Measurements from ENCODE around the gene DZIP1L. TPM values are rescaled to one million over a fixed set of nuclear protein-coding genes. Genes with fewer than 3 reads are reported as not detected.

Gene DZIP1L
- total RNA-seq, 2 donors from 2014 or later, result 32.0 to 32.5 TPM

- no peaks in the 10 kb centered on the region for H3K27me3 ChIP-seq (ENCODE audit: control insufficient read depth, insufficient read depth, low read length, poor library complexity, severe bottlenecking)
- H3K4me1 ChIP-seq (ENCODE audit: control insufficient read depth, insufficient read depth, low read length), result no peaks in the 10 kb centered on the region
- H3K9me3 ChIP-seq (ENCODE audit: control insufficient read depth, low read length), result no peaks in the 10 kb centered on the region
- H3K27me3 Mint-ChIP-seq (ENCODE audit: insufficient read depth), result no peaks in the 10 kb centered on the region
- 94 to 100% methylated on average over 1 of the region's 1 CpG for WGBS, 2 experiments (ENCODE audit: insufficient coverage in 1 of 2, insufficient read length in 1 of 2)
- H3K9ac ChIP-seq (ENCODE audit: extremely low read depth, low read length, poor library complexity, severe bottlenecking), result no peak overlapping the region
- no peaks in the 10 kb centered on the region for H3K9me3 Mint-ChIP-seq
- H3K36me3 ChIP-seq (ENCODE audit: control insufficient read depth, insufficient read depth, low read length), result peaks cover 84% of the 10 kb centered on the region
- no peak overlapping the region for H3K4me3 Mint-ChIP-seq
- no peaks in the 10 kb centered on the region for H3K4me1 Mint-ChIP-seq
- H3K36me3 Mint-ChIP-seq (ENCODE audit: low read depth), result peaks cover 45% of the 10 kb centered on the region
- DNase-seq, result no peak
- no peak overlapping the region for H3K27ac ChIP-seq (ENCODE audit: low read depth, low read length)
- H3K27ac Mint-ChIP-seq, result no peak overlapping the region
- TF ChIP-seq CTCF (conservative IDR thresholded peaks at IDR 0.05), result no peak
- H3K4me3 ChIP-seq (ENCODE audit: low read length), result no peak overlapping the region
These were observed 52.8 kb downstream of the DZIP1L start for GRCh38 chr3:138062626-138063025.

- 96 to 100% methylated on average over 1 to 2 of the region's 2 CpGs for WGBS, 2 experiments (ENCODE audit: insufficient coverage in 1 of 2, insufficient read length in 1 of 2)
- DNase-seq, result no peak
- peaks cover 82% of the 10 kb centered on the region for H3K36me3 ChIP-seq (ENCODE audit: control insufficient read depth, insufficient read depth, low read length)
- TF ChIP-seq CTCF (conservative IDR thresholded peaks at IDR 0.05), result no peak
- no peak overlapping the region for H3K4me3 Mint-ChIP-seq
- no peak overlapping the region for H3K4me3 ChIP-seq (ENCODE audit: low read length)
- H3K4me1 ChIP-seq (ENCODE audit: control insufficient read depth, insufficient read depth, low read length), result no peaks in the 10 kb centered on the region
- H3K9ac ChIP-seq (ENCODE audit: extremely low read depth, low read length, poor library complexity, severe bottlenecking), result no peak overlapping the region
- no peak overlapping the region for H3K27ac ChIP-seq (ENCODE audit: low read depth, low read length)
- H3K9me3 ChIP-seq (ENCODE audit: control insufficient read depth, low read length), result no peaks in the 10 kb centered on the region
- H3K27ac Mint-ChIP-seq, result no peak overlapping the region
- no peaks in the 10 kb centered on the region for H3K9me3 Mint-ChIP-seq
- H3K36me3 Mint-ChIP-seq (ENCODE audit: low read depth), result peaks cover 42% of the 10 kb centered on the region
- H3K4me1 Mint-ChIP-seq, result no peaks in the 10 kb centered on the region
- no peaks in the 10 kb centered on the region for H3K27me3 ChIP-seq (ENCODE audit: control insufficient read depth, insufficient read depth, low read length, poor library complexity, severe bottlenecking)
- no peaks in the 10 kb centered on the region for H3K27me3 Mint-ChIP-seq (ENCODE audit: insufficient read depth)
These were observed 53.4 kb downstream of the DZIP1L start for GRCh38 chr3:138062037-138062436.

- H3K27me3 ChIP-seq (ENCODE audit: control insufficient read depth, insufficient read depth, low read length, poor library complexity, severe bottlenecking), result no peaks in the 10 kb centered on the region
- H3K27me3 Mint-ChIP-seq (ENCODE audit: insufficient read depth), result no peaks in the 10 kb centered on the region
- WGBS, 2 experiments (ENCODE audit: insufficient coverage in 1 of 2, insufficient read length in 1 of 2), result 88% methylated on average over 1 of the region's 2 CpGs; no CpG with 5 or more reads in 1 of the 2 experiments
- H3K9ac ChIP-seq (ENCODE audit: extremely low read depth, low read length, poor library complexity, severe bottlenecking), result no peak overlapping the region
- H3K4me1 ChIP-seq (ENCODE audit: control insufficient read depth, insufficient read depth, low read length), result no peaks in the 10 kb centered on the region
- no peaks in the 10 kb centered on the region for H3K4me1 Mint-ChIP-seq
- no peak overlapping the region for H3K4me3 Mint-ChIP-seq
- H3K27ac Mint-ChIP-seq, result no peak overlapping the region
- peaks cover 75% of the 10 kb centered on the region for H3K36me3 ChIP-seq (ENCODE audit: control insufficient read depth, insufficient read depth, low read length)
- no peak for TF ChIP-seq CTCF (conservative IDR thresholded peaks at IDR 0.05)
- H3K36me3 Mint-ChIP-seq (ENCODE audit: low read depth), result peaks cover 31% of the 10 kb centered on the region
- no peak overlapping the region for H3K4me3 ChIP-seq (ENCODE audit: low read length)
- no peak overlapping the region for H3K27ac ChIP-seq (ENCODE audit: low read depth, low read length)
- no peaks in the 10 kb centered on the region for H3K9me3 Mint-ChIP-seq
- H3K9me3 ChIP-seq (ENCODE audit: control insufficient read depth, low read length), result no peaks in the 10 kb centered on the region
- no peak for DNase-seq
These were observed 54.6 kb downstream of the DZIP1L start for GRCh38 chr3:138060792-138061191.
